Measurements from ENCODE around the gene BIK. TPM values are rescaled to one million over a fixed set of nuclear protein-coding genes. Genes with fewer than 3 reads are reported as not detected.

Gene BIK
- total RNA-seq, 2 donors from 2014 or later = not detected

- no peak overlapping the region for H3K4me3 ChIP-seq
- H3K9me3 ChIP-seq = no peaks in the 10 kb centered on the region
- H3K36me3 ChIP-seq = no peaks in the 10 kb centered on the region
- ATAC-seq (ENCODE audit: insufficient number of reproducible peaks, low FRiP score, low read depth) (no peak), DNase-seq (ENCODE audit: low spot score) (no peak)
- no peaks in the 10 kb centered on the region for H3K27me3 ChIP-seq (replicated peaks; ENCODE audit: insufficient read depth)
- no peak for TF ChIP-seq CTCF (IDR thresholded peaks at IDR 0.05)
- no peak overlapping the region for H3K27ac ChIP-seq
- H3K4me1 ChIP-seq (ENCODE audit: control insufficient read depth in 1 of 2, low read depth in 2 of 2) = peaks cover 0 to 14% of the 10 kb centered on the region in 2 donors
These were observed 16.8 kb downstream of the BIK start for GRCh38 chr22:43127166-43127908.

- no peak for DNase-seq (ENCODE audit: low spot score)
- no peaks in the 10 kb centered on the region for H3K27me3 ChIP-seq (replicated peaks; ENCODE audit: insufficient read depth)
- peaks cover 0 to 18% of the 10 kb centered on the region in 2 donors for H3K4me1 ChIP-seq (ENCODE audit: control insufficient read depth in 1 of 2, low read depth in 2 of 2)
- H3K4me3 ChIP-seq = no peak overlapping the region
- TF ChIP-seq CTCF (IDR thresholded peaks at IDR 0.05) = no peak
- H3K27ac ChIP-seq = no peak overlapping the region
- H3K36me3 ChIP-seq = no peaks in the 10 kb centered on the region
- no peak for ATAC-seq (ENCODE audit: insufficient number of reproducible peaks, low FRiP score, low read depth)
- H3K9me3 ChIP-seq = no peaks in the 10 kb centered on the region
These were observed 17.6 kb downstream of the BIK start for GRCh38 chr22:43128116-43128515.

GRCh38 chr22:43128928-43129424 lies 18.4 kb downstream of the BIK start:
- no peak overlapping the region for H3K27ac ChIP-seq
- no peaks in the 10 kb centered on the region for H3K36me3 ChIP-seq
- no peak overlapping the region for H3K4me3 ChIP-seq
- no peak for DNase-seq (ENCODE audit: low spot score)
- TF ChIP-seq CTCF (IDR thresholded peaks at IDR 0.05) = no peak
- H3K27me3 ChIP-seq (replicated peaks; ENCODE audit: insufficient read depth) = no peaks in the 10 kb centered on the region
- no peak for ATAC-seq (ENCODE audit: insufficient number of reproducible peaks, low FRiP score, low read depth)
- peaks cover 0 to 18% of the 10 kb centered on the region in 2 donors for H3K4me1 ChIP-seq (ENCODE audit: control insufficient read depth in 1 of 2, low read depth in 2 of 2)
- H3K9me3 ChIP-seq = no peaks in the 10 kb centered on the region

- no peak for DNase-seq (ENCODE audit: low spot score)
- Histone ChIP-seq H3K9me3 (no peaks in the 10 kb centered on the region), H3K27ac (no peak overlapping the region), H3K4me3 (no peak overlapping the region), H3K4me1 (ENCODE audit: control insufficient read depth in 1 of 2, low read depth in 2 of 2) (peaks cover 0 to 18% of the 10 kb centered on the region in 2 donors), H3K36me3 (no peaks in the 10 kb centered on the region), H3K27me3 (replicated peaks; ENCODE audit: insufficient read depth) (no peaks in the 10 kb centered on the region)
- ATAC-seq (ENCODE audit: insufficient number of reproducible peaks, low FRiP score, low read depth) = no peak
- no peak for TF ChIP-seq CTCF (IDR thresholded peaks at IDR 0.05)
These were observed 19.2 kb downstream of the BIK start for GRCh38 chr22:43129426-43130425.

All from thoracic aorta (tissue), 2 donors.